Endothelial cell of umbilical vein (primary cell): ENCODE measurements around the gene HEPHL1.

Experiments
- CTCF ChIP-seq, 2 donors: IDR thresholded peaks; 1 replicate in 1 of 2; 2 replicates in 1 of 2; pipeline ENCODE4 v1.5.1; 2011; ENCODE audit warnings: low read length in 2 of 2, mild to moderate bottlenecking in 2 of 2, moderate library complexity in 2 of 2, control low read depth in 1 of 2, inconsistent platforms in 1 of 2, low read depth in 1 of 2; ENCODE audit not compliant: insufficient read depth in 1 of 2; ENCODE audit errors: extremely low read depth in 1 of 2
- EZH2 ChIP-seq: IDR thresholded peaks from 2 replicates; pipeline ENCODE4 v1.6.1; 2012; ENCODE audit warnings: borderline replicate concordance, low read depth, mild to moderate bottlenecking, moderate library complexity, low read length, inconsistent platforms; ENCODE audit not compliant: severe bottlenecking

GRCh38 chr11:94028436-94028835, 7.3 kb downstream of the HEPHL1 start:
- TF ChIP-seq CTCF (IDR thresholded peaks at IDR 0.05; ENCODE audit: extremely low read depth in 1 of 2, insufficient read depth in 1 of 2, low read depth in 1 of 2, low read length in 2 of 2): no peak
- no peak for TF ChIP-seq EZH2
